MCF 10A (cell line): Measurements from ENCODE around the gene WNT1. TPM values are rescaled to one million over a fixed set of nuclear protein-coding genes. Genes with fewer than 3 reads are reported as not detected.

Experiments used
- BruUV-seq: library from RNA; stranded (reverse); fragments of 400-500 nt; replicated peaks from 2 replicates; lab custom pipeline; 2021; lab: Mats Ljungman, UMichigan
- CTCF ChIA-PET: fragments of 300-600 bp; sonication (Branson Sonifier 250); formaldehyde crosslinking; extraction: SDS; loops from one replicate; lab custom pipeline; 2021; ENCODE audit warnings: antibody characterized with exemption, inconsistent platforms; lab: Yijun Ruan, JAX
- POLR2A ChIA-PET: fragments of 300-600, 350-650 bp; sonication (Branson Sonifier 250); formaldehyde crosslinking; extraction: SDS; loops from one replicate; lab custom pipeline; 2020; ENCODE audit warnings: antibody characterized with exemption, inconsistent platforms; lab: Yijun Ruan, JAX
- DNase-seq: peaks from one replicate; pipeline ENCODE4 v3.0.0-alpha.2; 2018; ENCODE audit not compliant: unreplicated experiment
- H3K27ac Mint-ChIP-seq: one replicate; pipeline ENCODE4 v1.8.0; 2022; ENCODE audit warnings: mild to moderate bottlenecking, low read depth, mixed read lengths; ENCODE audit not compliant: unreplicated experiment
- H3K27me3 Mint-ChIP-seq: one replicate; pipeline ENCODE4 v1.8.0; 2022; ENCODE audit warnings: mixed read lengths; ENCODE audit not compliant: insufficient read depth, unreplicated experiment
- H3K36me3 Mint-ChIP-seq: one replicate; pipeline ENCODE4 v1.8.0; 2022; ENCODE audit warnings: mild to moderate bottlenecking, moderate library complexity, mixed read lengths; ENCODE audit not compliant: insufficient read depth, unreplicated experiment
- H3K4me1 Mint-ChIP-seq: one replicate; pipeline ENCODE4 v1.8.0; 2022; ENCODE audit warnings: mixed read lengths; ENCODE audit not compliant: insufficient read depth, unreplicated experiment
- H3K4me3 Mint-ChIP-seq: one replicate; pipeline ENCODE4 v1.8.0; 2022; ENCODE audit warnings: mild to moderate bottlenecking, moderate library complexity, mixed read lengths; ENCODE audit not compliant: unreplicated experiment
- H3K9me3 Mint-ChIP-seq: one replicate; pipeline ENCODE4 v1.8.0; 2022; ENCODE audit warnings: mixed read lengths; ENCODE audit not compliant: unreplicated experiment
- intact Hi-C: fragments of 100-400 bp; cut with micrococcal nuclease; formaldehyde crosslinking; loops from 2 replicates; pipeline ENCODE4 v1.14.1; 2022
- total RNA-seq: library from RNA; stranded (reverse); gene quantifications from 2 replicates; pipeline ENCODE4 v1.2.3, GENCODE V29; 2022
- TF ChIP-seq, protein P1 (sequence below): fragments of 200-600 bp; IDR thresholded peaks from one replicate; pipeline ENCODE4 v1.8.0; 2022; ENCODE audit warnings: antibody characterized with exemption, mild to moderate bottlenecking; ENCODE audit not compliant: unreplicated experiment

The WNT1 gene
- total RNA-seq, 1 experiment from 2014 or later = not detected

DNA sequence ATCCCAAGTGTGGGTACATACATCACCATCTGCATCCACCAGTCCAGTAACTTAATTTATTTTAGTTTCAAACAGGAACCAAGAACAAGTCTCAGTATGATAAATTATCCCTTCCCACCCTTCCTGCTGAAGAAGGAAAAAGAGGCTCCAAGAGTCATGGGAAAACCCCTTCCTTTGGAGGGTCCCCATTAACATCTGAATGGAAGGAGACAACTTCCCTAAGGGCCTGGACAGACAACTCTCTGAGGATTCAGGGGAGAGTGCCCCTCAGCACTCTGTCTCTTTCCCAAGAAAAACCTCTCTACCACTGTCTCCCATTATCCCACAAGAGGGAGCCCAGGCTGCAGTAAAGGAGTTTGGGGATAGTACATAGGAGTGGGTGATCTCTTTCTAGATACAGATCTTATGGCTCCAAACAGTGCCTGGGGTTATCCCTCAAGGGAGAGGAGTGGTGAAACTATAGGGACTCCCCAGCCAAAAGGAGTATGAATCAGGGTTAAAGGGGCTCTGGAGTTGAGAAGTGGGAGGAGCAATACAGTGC lies 12.8 kb upstream of the WNT1 start:
- no peak overlapping the region for H3K4me3 Mint-ChIP-seq
- no peak overlapping the region for H3K27ac Mint-ChIP-seq
- TF ChIP-seq, protein P1, sequence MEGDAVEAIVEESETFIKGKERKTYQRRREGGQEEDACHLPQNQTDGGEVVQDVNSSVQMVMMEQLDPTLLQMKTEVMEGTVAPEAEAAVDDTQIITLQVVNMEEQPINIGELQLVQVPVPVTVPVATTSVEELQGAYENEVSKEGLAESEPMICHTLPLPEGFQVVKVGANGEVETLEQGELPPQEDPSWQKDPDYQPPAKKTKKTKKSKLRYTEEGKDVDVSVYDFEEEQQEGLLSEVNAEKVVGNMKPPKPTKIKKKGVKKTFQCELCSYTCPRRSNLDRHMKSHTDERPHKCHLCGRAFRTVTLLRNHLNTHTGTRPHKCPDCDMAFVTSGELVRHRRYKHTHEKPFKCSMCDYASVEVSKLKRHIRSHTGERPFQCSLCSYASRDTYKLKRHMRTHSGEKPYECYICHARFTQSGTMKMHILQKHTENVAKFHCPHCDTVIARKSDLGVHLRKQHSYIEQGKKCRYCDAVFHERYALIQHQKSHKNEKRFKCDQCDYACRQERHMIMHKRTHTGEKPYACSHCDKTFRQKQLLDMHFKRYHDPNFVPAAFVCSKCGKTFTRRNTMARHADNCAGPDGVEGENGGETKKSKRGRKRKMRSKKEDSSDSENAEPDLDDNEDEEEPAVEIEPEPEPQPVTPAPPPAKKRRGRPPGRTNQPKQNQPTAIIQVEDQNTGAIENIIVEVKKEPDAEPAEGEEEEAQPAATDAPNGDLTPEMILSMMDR = peak; percentile 12
- intact Hi-C loops = loop anchor here (2.0 kb wide), 1 partner anchor 29 kb away; no protein-coding TSS in a partner anchor
- no peak for DNase-seq
- H3K27me3 Mint-ChIP-seq = no peaks in the 10 kb centered on the region
- no peaks in the 10 kb centered on the region for H3K36me3 Mint-ChIP-seq
- CTCF ChIA-PET = interaction anchor here (0.7 to 2.6 kb wide), 6 partner anchors 12 to 1712 kb away, joined by 3 to 13 read pairs (median 4); partner anchors contain the start of gene WNT1
- peaks cover 12% of the 10 kb centered on the region for H3K4me1 Mint-ChIP-seq
- POLR2A ChIA-PET = interaction anchor here (1.2 kb wide), 1 partner anchor 26 kb away, joined by 4 read pairs; no protein-coding TSS in a partner anchor
- no TSS peak for BruUV-seq
- H3K9me3 Mint-ChIP-seq = no peaks in the 10 kb centered on the region

DNA sequence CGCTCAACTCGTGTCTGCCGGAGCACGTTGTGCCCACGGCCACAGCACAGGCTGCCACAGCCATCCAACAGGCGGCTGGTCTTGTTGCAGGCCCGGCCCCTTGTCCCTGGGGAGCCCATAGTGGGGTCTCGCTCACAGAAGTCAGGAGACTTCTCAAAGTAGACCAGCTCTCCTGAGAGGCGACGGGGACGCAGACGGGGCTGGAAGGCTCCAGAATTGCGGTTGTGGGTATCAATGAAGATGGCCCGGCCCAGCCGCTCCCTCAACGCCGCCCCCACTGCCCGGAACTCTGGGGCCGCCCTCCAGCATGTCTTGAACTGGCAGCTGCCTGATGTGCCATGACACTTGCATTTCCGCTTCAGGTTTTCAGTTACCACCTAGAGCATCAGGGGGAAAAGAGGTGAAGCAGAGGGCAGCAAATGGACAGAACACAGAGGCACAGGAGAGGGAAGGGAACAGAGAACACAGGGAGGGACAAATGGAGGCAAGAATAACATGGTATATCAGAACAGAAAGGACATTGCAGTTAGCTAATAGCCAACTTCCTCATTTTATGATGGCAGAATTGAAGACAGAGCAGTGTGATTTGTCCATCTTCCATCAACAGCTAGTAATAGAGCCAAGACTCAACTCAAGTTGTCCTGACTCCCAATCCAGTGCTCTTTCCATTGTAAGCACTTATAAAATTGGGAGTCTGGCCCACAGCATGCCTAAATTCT lies 11.8 kb upstream of the WNT1 start:
- no peaks in the 10 kb centered on the region for H3K27me3 Mint-ChIP-seq
- POLR2A ChIA-PET = interaction anchor here (0.6 to 3.9 kb wide), 2 partner anchors 9 to 269 kb away, joined by 3 to 19 read pairs; partner anchors contain the start of gene ARF3
- peaks cover 15% of the 10 kb centered on the region for H3K4me1 Mint-ChIP-seq
- H3K36me3 Mint-ChIP-seq = no peaks in the 10 kb centered on the region
- DNase-seq = no peak
- no peaks in the 10 kb centered on the region for H3K9me3 Mint-ChIP-seq
- intact Hi-C loops = no loop called here
- TF ChIP-seq, protein P1 = no peak
- no TSS peak for BruUV-seq
- H3K27ac Mint-ChIP-seq = no peak overlapping the region
- CTCF ChIA-PET = interaction anchor here (0.6 to 2.6 kb wide), 10 partner anchors 10 to 108 kb away, joined by 3 to 13 read pairs (median 3); partner anchors contain the start of gene WNT1
- no peak overlapping the region for H3K4me3 Mint-ChIP-seq

- Mint-ChIP-seq H3K4me3 (no peak overlapping the region), H3K4me1 (peaks cover 14% of the 10 kb centered on the region), H3K36me3 (no peaks in the 10 kb centered on the region), H3K9me3 (no peaks in the 10 kb centered on the region), H3K27me3 (no peaks in the 10 kb centered on the region), H3K27ac (no peak overlapping the region)
- CTCF ChIA-PET = interaction anchor here (0.6 to 3.0 kb wide), 5 partner anchors 10 to 130 kb away, joined by 3 to 20 read pairs (median 4); partner anchors contain the start of gene WNT1
- DNase-seq = no peak
- POLR2A ChIA-PET = interaction anchor here (3.9 kb wide), 1 partner anchor 11 kb away, joined by 19 read pairs; the partner anchor contains the start of gene ARF3
- BruUV-seq = no TSS peak
- intact Hi-C loops = no loop called here
- TF ChIP-seq, protein P1 = no peak
These were observed 10.1 kb upstream of the WNT1 start for GRCh38 chr12:48967991-48968390.

GRCh38 chr12:48968467-48968866 lies 9.7 kb upstream of the WNT1 start:
- POLR2A ChIA-PET = interaction anchor here (0.6 to 3.9 kb wide), 3 partner anchors 10 to 117 kb away, joined by 3 to 19 read pairs (median 3); partner anchors contain the start of genes ARF3, DDX23 and WNT1
- TF ChIP-seq, protein P1 = no peak
- H3K4me1 Mint-ChIP-seq = peaks cover 14% of the 10 kb centered on the region
- no TSS peak for BruUV-seq
- H3K27ac Mint-ChIP-seq = no peak overlapping the region
- no peak overlapping the region for H3K4me3 Mint-ChIP-seq
- intact Hi-C loops = no loop called here
- no peaks in the 10 kb centered on the region for H3K27me3 Mint-ChIP-seq
- CTCF ChIA-PET = interaction anchor here (0.6 to 3.0 kb wide), 7 partner anchors 10 to 330 kb away, joined by 3 to 20 read pairs (median 3); partner anchors contain the start of gene WNT1
- H3K9me3 Mint-ChIP-seq = no peaks in the 10 kb centered on the region
- DNase-seq = no peak
- H3K36me3 Mint-ChIP-seq = no peaks in the 10 kb centered on the region
